Transverse colon (tissue), 4 donors: ENCODE results near the gene ALKBH3. TPM values are rescaled to one million over a fixed set of nuclear protein-coding genes. Genes with fewer than 3 reads are reported as not detected.

Experiments used
- DNase-seq: peaks from one replicate; pipeline ENCODE4 v3.0.0-alpha.2; 2019
- H3K27ac ChIP-seq, 4 donors: fragments of 200-600 bp; sonication (generic); 2 replicates each; pipeline ENCODE4 v1.5.1; 2016 to 2018; ENCODE audit warnings: inconsistent platforms in 4 of 4
- H3K27me3 ChIP-seq: fragments of 200-600 bp; sonication (generic); 2 replicates; pipeline ENCODE4 v1.5.1; 2017; ENCODE audit warnings: inconsistent platforms
- H3K36me3 ChIP-seq, 4 donors: fragments of 200-600 bp; sonication (generic); 2 replicates each; pipeline ENCODE4 v1.5.1; 2017 to 2019; ENCODE audit warnings: inconsistent platforms in 4 of 4
- H3K4me1 ChIP-seq, 4 donors: fragments of 200-600 bp; sonication (generic); 2 replicates each; pipeline ENCODE4 v1.5.1; 2017 to 2020; ENCODE audit warnings: inconsistent platforms in 4 of 4
- H3K4me3 ChIP-seq, 4 donors: fragments of 200-600 bp; sonication (generic); 1 replicate in 1 of 4; 2 replicates in 3 of 4; pipeline versions ENCODE4 v1.5.1 to v1.6.1; 2017 to 2019; ENCODE audit warnings: inconsistent platforms in 4 of 4
- H3K9me3 ChIP-seq, 2 donors: fragments of 200-600 bp; sonication (generic); 2 replicates each; pipeline ENCODE4 v1.5.1; 2017 to 2019; ENCODE audit warnings: inconsistent platforms in 2 of 2
- CTCF ChIP-seq, 5 experiments: fragments of 200-600 bp in 3 of 5; fragments of 450-650 bp in 2 of 5; sonication (generic) in 3 of 5; IDR thresholded peaks; 1 replicate in 2 of 5; 2 replicates in 3 of 5; pipeline ENCODE4 v1.5.1; 2016 to 2017; ENCODE audit warnings: antibody characterized with exemption in 5 of 5, inconsistent platforms in 3 of 5, mild to moderate bottlenecking in 2 of 5, moderate library complexity in 1 of 5
- EP300 ChIP-seq: sonication (generic); formaldehyde crosslinking; IDR thresholded peaks from one replicate; pipeline ENCODE4 v1.6.1; 2017; ENCODE audit warnings: antibody characterized with exemption, low read depth
- POLR2A ChIP-seq: fragments of 450-650 bp; IDR thresholded peaks from one replicate; pipeline ENCODE4 v1.6.1; 2016; ENCODE audit warnings: antibody characterized with exemption, mild to moderate bottlenecking, moderate library complexity
- POLR2AphosphoS5 ChIP-seq, 3 donors: sonication (generic); formaldehyde crosslinking; IDR thresholded peaks; one replicate each; pipeline ENCODE4 v1.6.1; 2016; ENCODE audit warnings: antibody characterized with exemption in 3 of 3
- WGBS, 2 donors: methylation state at CpG; one replicate each; pipeline ENCODE4 v1.1.5; 2018; ENCODE audit warnings: low coverage in 1 of 2; 5-methylcytosine and 5-hydroxymethylcytosine counted together
- in situ Hi-C, 4 donors: fragments of 200-750 bp; cut with MboI; loops; one replicate each; pipeline versions ENCODE4 v1.15.0 to v1.15.1; 2017; ENCODE audit warnings: low sequenced_read_pairs in 3 of 4, low pct_ligation_motif_present in 1 of 4, low pct_unique_long_range_greater_than_20kb in 1 of 4
- intact Hi-C: fragments of 100-400 bp; cut with DNase I; formaldehyde crosslinking; loops from one replicate; pipeline ENCODE4 v1.15.1; 2023; ENCODE audit warnings: low total_unique reads
- total RNA-seq, 4 donors: library from RNA; depleted of rRNA; stranded (reverse); fragments of >200 nt; gene quantifications; one replicate each; pipeline ENCODE4 v1.1.0, GENCODE V29; 2016

The ALKBH3 gene
- total RNA-seq, 4 donors from 2014 or later = 7.2 to 27.6 (median 23.5) TPM

DNA sequence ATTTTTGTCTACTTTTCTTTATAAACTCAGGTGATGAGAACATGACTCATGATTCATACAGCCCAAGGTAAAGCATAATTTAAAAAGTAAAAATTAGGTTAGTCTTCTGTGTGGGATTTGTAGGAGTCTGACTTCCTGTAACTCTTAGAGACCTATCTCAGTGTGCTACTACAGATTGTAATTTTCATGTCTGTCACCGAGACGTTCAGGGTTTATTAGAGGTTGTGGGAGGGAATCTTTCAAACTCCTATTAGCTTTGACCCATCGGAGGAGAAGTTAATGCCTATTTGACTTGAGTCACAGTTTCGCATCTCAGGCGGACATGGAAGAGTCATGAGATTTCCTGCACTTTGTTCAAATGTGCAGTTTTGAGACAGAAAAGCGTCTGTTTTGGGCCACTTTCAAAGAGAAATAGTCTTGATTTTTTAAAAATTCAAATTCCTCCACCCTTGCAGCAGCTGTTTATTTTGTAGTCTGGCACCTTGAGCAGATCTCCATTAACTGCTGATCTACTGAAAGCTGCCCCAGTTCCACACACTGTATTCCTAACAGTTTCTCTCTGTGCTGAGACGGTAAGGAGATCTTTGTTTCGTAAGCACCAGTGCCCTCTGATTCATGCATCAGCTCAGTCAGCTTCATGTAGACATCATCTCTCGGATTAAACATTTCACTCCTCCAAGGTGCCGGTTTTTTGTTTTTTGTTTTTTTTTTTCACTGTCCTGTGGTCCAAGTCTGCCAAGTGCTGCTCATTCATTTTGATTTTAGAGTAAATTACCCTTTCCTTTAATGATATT lies 24.3 kb downstream of the ALKBH3 start:
- no peaks in the 10 kb centered on the region for H3K27me3 ChIP-seq
- WGBS, 2 donors = 77 to 82% methylated on average over 10 of the region's 10 CpGs
- in situ Hi-C loops = no loop called here
- H3K27ac ChIP-seq = peak overlapping the region; percentile 32 to 62 (median 40)
- TF ChIP-seq CTCF (IDR thresholded peaks at IDR 0.05) = no peak
- no peak for TF ChIP-seq POLR2AphosphoS5 (IDR thresholded peaks at IDR 0.05)
- TF ChIP-seq EP300 = no peak
- TF ChIP-seq POLR2A = no peak
- no peaks in the 10 kb centered on the region for H3K9me3 ChIP-seq
- H3K36me3 ChIP-seq = peaks cover 0 to 28% (median 4%) of the 10 kb centered on the region in 4 donors
- DNase-seq = no peak
- intact Hi-C loops = no loop called here
- peaks cover 0 to 20% (median 0%) of the 10 kb centered on the region in 4 donors for H3K4me1 ChIP-seq
- H3K4me3 ChIP-seq = no peak overlapping the region

DNA sequence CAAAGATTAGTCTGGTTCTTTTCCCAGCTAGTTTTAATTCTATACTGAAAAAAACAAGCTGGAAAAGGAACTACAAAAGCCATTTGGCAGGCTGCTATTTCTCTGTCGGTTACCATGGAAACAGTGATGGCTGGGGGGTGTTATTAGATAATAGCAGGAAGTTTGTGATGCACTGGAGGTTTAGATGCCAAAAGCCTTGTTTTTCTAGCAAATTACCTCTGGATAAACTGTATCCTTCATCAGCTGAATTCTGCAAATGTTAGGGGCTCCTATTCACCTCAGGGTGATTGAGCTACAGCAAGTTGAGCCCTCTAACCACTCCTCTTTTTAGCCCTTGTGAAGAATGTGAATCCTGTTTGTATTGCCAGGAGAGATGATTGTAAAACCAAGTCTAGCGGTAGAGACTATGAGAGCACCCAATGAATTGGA lies 25.2 kb downstream of the ALKBH3 start:
- H3K27me3 ChIP-seq = no peaks in the 10 kb centered on the region
- TF ChIP-seq EP300 = no peak
- peak overlapping the region; percentile 32 to 62 (median 40) for H3K27ac ChIP-seq
- H3K36me3 ChIP-seq = peaks cover 0 to 32% (median 4%) of the 10 kb centered on the region in 4 donors
- peaks cover 0 to 20% (median 0%) of the 10 kb centered on the region in 4 donors for H3K4me1 ChIP-seq
- intact Hi-C loops (no loop called here), in situ Hi-C loops (no loop called here)
- no peak for DNase-seq
- WGBS, 2 donors = 88 to 95% methylated on average over 2 of the region's 2 CpGs
- no peaks in the 10 kb centered on the region for H3K9me3 ChIP-seq
- no peak overlapping the region for H3K4me3 ChIP-seq

GRCh38 chr11:43907028-43907975 lies 26.7 kb downstream of the ALKBH3 start:
- no peak for DNase-seq
- Histone ChIP-seq H3K27ac (no peak overlapping the region), H3K9me3 (no peaks in the 10 kb centered on the region), H3K27me3 (no peaks in the 10 kb centered on the region), H3K36me3 (peaks cover 0 to 20% (median 1%) of the 10 kb centered on the region in 4 donors), H3K4me1 (peaks cover 0 to 20% (median 0%) of the 10 kb centered on the region in 4 donors), H3K4me3 (no peak overlapping the region)
- WGBS, 2 donors = 80 to 88% methylated on average over 4 of the region's 4 CpGs
- in situ Hi-C loops (no loop called here), intact Hi-C loops (no loop called here)
- no peak for TF ChIP-seq POLR2AphosphoS5 (IDR thresholded peaks at IDR 0.05)
- no peak for TF ChIP-seq POLR2A
- no peak for TF ChIP-seq CTCF (IDR thresholded peaks at IDR 0.05)
- no peak for TF ChIP-seq EP300

DNA sequence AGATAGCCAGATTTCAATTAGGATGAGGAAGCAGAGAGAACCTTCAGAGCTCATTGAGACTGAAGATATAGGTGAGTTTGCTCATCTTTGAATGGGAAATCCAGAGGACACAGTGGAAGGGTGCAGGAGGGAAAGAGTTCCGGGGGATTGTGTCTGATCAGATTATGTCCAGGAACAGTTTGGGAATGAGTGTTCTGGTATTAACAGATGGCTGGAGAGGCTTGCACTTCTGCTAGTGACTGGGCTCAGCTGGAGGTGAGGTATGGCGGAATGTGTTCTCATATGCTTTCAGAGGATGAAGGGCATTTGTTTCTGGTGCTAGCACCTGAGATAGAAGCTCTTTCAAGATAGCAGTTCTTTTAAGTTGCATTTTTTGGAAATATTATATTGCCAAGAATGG lies 27.6 kb downstream of the ALKBH3 start:
- TF ChIP-seq CTCF (IDR thresholded peaks at IDR 0.05) = no peak
- in situ Hi-C loops = no loop called here
- intact Hi-C loops = no loop called here
- WGBS, 2 donors = 80 to 100% methylated on average over 2 of the region's 2 CpGs
- peaks cover 0 to 20% (median under 1%) of the 10 kb centered on the region in 4 donors for H3K36me3 ChIP-seq
- H3K27ac ChIP-seq = no peak overlapping the region
- no peak overlapping the region for H3K4me3 ChIP-seq
- H3K27me3 ChIP-seq = no peaks in the 10 kb centered on the region
- no peak for DNase-seq
- H3K9me3 ChIP-seq = no peaks in the 10 kb centered on the region
- H3K4me1 ChIP-seq = peaks cover 0 to 20% (median 0%) of the 10 kb centered on the region in 4 donors
